ENCODE data around the gene PRR20D.
"Not testable (repeated sequence)": the region's sequence is repeated elsewhere in the genome, so short reads cannot be mapped to it uniquely, and the experiment has no call there.

The PRR20D gene

DNA sequence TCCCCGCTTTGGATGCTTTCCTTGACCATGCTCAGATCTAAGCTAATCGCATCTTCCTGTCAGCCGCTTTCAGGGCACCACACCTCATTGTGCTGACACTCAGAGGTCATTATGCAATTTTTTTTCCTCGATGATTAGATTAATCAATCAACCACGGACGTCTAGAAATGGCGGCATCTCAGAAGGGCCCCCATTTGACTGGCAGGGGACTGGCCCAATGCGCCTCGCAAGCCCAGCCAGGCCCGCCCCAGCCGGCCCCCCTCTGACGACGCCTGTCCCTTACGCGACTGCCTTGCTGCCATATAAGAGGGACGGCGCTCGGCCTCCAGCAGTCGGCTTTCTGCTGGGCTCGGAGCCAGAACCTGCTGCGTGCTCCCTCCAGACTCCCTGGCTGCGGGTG, at the start of gene PRR20D:
TSS of gene PRR20D (plus strand) at position 301 of the 400 bp plus-strand sequence. CDS start 387 bp downstream, outside the sequence.
- DNase-seq (ENCODE audit: low read depth in 2 of 3, low spot score in 1 of 3), result not testable (repeated sequence)

- DNase-seq (ENCODE audit: low read depth in 2 of 3, low spot score in 1 of 3), result no peak
Measured at GRCh38 chr13:57114945-57115344, 45.5 kb upstream of the PRR20D start.

GRCh38 chr13:57123681-57124080, 36.8 kb upstream of the PRR20D start:
- DNase-seq (ENCODE audit: low read depth in 2 of 3, low spot score in 1 of 3), result no peak

GRCh38 chr13:57128909-57129308, 31.5 kb upstream of the PRR20D start:
- no peak for DNase-seq (ENCODE audit: low read depth in 2 of 3, low spot score in 1 of 3)

- DNase-seq (ENCODE audit: low read depth in 2 of 3, low spot score in 1 of 3), result no peak
Measured at GRCh38 chr13:57136093-57136492, 24.3 kb upstream of the PRR20D start.

- no peak for DNase-seq (ENCODE audit: low read depth in 2 of 3, low spot score in 1 of 3)
Measured at GRCh38 chr13:57137585-57137984, 22.8 kb upstream of the PRR20D start.

- no peak for DNase-seq (ENCODE audit: low read depth in 2 of 3, low spot score in 1 of 3)
Measured at GRCh38 chr13:57138988-57139387, 21.4 kb upstream of the PRR20D start.

- not testable (repeated sequence) for DNase-seq (ENCODE audit: low read depth in 2 of 3, low spot score in 1 of 3)
Measured at GRCh38 chr13:57139781-57140180, 20.7 kb upstream of the PRR20D start.

- DNase-seq (ENCODE audit: low read depth in 2 of 3, low spot score in 1 of 3), result not testable (repeated sequence)
Measured at GRCh38 chr13:57140235-57140968, 20.0 kb upstream of the PRR20D start, which contains the start of gene PRR20A. Gene PRR20A (plus strand): TSS chr13:57140918. CDS start chr13:57141305, 387 bp downstream.

DNA sequence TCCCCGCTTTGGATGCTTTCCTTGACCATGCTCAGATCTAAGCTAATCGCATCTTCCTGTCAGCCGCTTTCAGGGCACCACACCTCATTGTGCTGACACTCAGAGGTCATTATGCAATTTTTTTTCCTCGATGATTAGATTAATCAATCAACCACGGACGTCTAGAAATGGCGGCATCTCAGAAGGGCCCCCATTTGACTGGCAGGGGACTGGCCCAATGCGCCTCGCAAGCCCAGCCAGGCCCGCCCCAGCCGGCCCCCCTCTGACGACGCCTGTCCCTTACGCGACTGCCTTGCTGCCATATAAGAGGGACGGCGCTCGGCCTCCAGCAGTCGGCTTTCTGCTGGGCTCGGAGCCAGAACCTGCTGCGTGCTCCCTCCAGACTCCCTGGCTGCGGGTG, 13.2 kb upstream of the PRR20D start, which contains the start of gene PRR20B:
TSS of gene PRR20B (plus strand) at position 301 of the 400 bp plus-strand sequence. CDS start 387 bp downstream, outside the sequence.
- not testable (repeated sequence) for DNase-seq (ENCODE audit: low read depth in 2 of 3, low spot score in 1 of 3)

GRCh38 chr13:57148106-57148505, 12.3 kb upstream of the PRR20D start:
- DNase-seq (ENCODE audit: low read depth in 2 of 3, low spot score in 1 of 3), result not testable (repeated sequence)

- not testable (repeated sequence) for DNase-seq (ENCODE audit: low read depth in 2 of 3, low spot score in 1 of 3)
Measured at GRCh38 chr13:57153761-57154160, 6.7 kb upstream of the PRR20D start, which contains the start of gene PRR20C. Gene PRR20C (plus strand): TSS chr13:57154061. CDS start chr13:57154448, 387 bp downstream.

DNA sequence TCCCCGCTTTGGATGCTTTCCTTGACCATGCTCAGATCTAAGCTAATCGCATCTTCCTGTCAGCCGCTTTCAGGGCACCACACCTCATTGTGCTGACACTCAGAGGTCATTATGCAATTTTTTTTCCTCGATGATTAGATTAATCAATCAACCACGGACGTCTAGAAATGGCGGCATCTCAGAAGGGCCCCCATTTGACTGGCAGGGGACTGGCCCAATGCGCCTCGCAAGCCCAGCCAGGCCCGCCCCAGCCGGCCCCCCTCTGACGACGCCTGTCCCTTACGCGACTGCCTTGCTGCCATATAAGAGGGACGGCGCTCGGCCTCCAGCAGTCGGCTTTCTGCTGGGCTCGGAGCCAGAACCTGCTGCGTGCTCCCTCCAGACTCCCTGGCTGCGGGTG, 6.5 kb downstream of the PRR20D start, which contains the start of gene PRR20E:
TSS of gene PRR20E (plus strand) at position 301 of the 400 bp plus-strand sequence. CDS start 387 bp downstream, outside the sequence.
- not testable (repeated sequence) for DNase-seq (ENCODE audit: low read depth in 2 of 3, low spot score in 1 of 3)

DNA sequence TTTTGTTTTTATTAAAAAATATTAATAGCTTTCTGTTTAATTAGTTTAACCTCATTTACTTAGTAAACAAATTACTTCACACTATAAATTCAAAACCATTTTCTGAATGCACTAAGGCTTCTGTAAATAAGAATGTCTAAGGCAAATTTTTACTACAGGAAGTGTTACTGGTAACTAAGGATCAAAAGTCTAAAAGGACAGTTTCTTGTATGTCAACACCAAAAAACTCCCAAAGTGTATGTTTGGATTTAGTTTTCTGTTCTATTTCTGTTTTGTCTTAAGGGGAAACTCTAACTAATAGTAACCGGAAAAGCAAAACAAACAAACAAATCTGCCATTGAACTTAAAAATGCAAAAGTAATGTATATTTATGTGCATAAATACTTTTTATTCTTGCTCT, 31.2 kb downstream of the PRR20D start:
- DNase-seq (ENCODE audit: low read depth in 2 of 3, low spot score in 1 of 3), result no peak

DNA sequence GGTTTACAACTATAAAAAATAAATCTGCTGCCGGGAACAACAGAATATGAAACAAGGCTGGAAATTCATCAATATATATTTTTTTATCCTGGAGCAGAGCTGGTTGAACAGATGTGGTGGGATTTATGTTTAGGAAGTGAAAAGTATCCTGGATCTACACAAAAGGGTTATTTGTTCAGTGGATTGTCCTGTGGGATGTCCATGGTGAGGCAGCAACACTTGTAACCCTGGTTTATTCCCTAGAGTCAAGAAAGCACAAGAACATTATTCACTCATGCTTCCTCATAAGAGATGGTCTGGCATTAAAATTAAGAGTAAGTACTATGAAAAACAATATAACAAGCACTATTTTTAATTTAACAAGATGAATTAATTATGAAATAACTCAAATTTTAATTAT, 52.6 kb downstream of the PRR20D start:
- DNase-seq (ENCODE audit: low read depth in 2 of 3, low spot score in 1 of 3), result no peak
